Panc1 (cell line): ENCODE results near the gene NCK1. TPM values are rescaled to one million over a fixed set of nuclear protein-coding genes. Genes with fewer than 3 reads are reported as not detected.

Source experiments
- ATAC-seq: fragments of 200-7000 bp; cut with Tn5 transposase; 2 replicates; pipeline ENCODE4 v1.9.1; 2020; ENCODE audit warnings: mild to moderate bottlenecking, moderate library complexity
- BruUV-seq: library from RNA; stranded (reverse); fragments of 400-500 nt; replicated peaks from 2 replicates; lab custom pipeline; 2021; lab: Mats Ljungman, UMichigan
- CTCF ChIA-PET: fragments of 300-600 bp; sonication (Branson Sonifier 250); formaldehyde crosslinking; loops from one replicate; lab custom pipeline; 2022; ENCODE audit warnings: antibody characterized with exemption; lab: Charles Lee
- POLR2A ChIA-PET: fragments of 300-600 bp; sonication (Branson Sonifier 250); formaldehyde crosslinking; loops from one replicate; lab custom pipeline; 2022; ENCODE audit warnings: antibody characterized with exemption; lab: Charles Lee
- DNase-seq: peaks from one replicate; pipeline ENCODE4 v3.0.0-alpha.2; 2010; ENCODE audit warnings: low read depth, low spot score
- H3K27ac ChIP-seq: 2 replicates; pipeline ENCODE4 v1.5.1; 2011; ENCODE audit warnings: mild to moderate bottlenecking, low read length, inconsistent platforms
- H3K27me3 ChIP-seq: fragments of 200-500 bp; sonication (Bioruptor generic); 2 replicates; pipeline ENCODE4 v1.6.0; 2014; ENCODE audit warnings: low read length, inconsistent platforms; ENCODE audit not compliant: control insufficient read depth, insufficient read depth
- H3K36me3 ChIP-seq: fragments of 200-500 bp; sonication (Bioruptor generic); 2 replicates; pipeline ENCODE4 v1.5.1; 2014; ENCODE audit warnings: inconsistent platforms, mild to moderate bottlenecking, low read length, moderate library complexity; ENCODE audit not compliant: control insufficient read depth, insufficient read depth
- H3K4me1 ChIP-seq: 2 replicates; pipeline ENCODE4 v1.5.1; 2011; ENCODE audit warnings: inconsistent platforms, mild to moderate bottlenecking, low read length, moderate library complexity; ENCODE audit not compliant: control insufficient read depth, insufficient read depth
- H3K4me3 ChIP-seq, 2 experiments: 2 replicates each; pipeline ENCODE4 v1.5.1; 2011 to 2012; ENCODE audit warnings: low read depth in 2 of 2, low read length in 2 of 2, mild to moderate bottlenecking in 2 of 2, inconsistent platforms in 1 of 2, moderate library complexity in 1 of 2
- H3K9me3 ChIP-seq: fragments of 200-500 bp; sonication (Bioruptor generic); 2 replicates; pipeline ENCODE4 v1.5.1; 2014; ENCODE audit warnings: low read depth, mild to moderate bottlenecking, inconsistent platforms, low read length, moderate library complexity; ENCODE audit not compliant: control insufficient read depth, insufficient read depth
- CTCF ChIP-seq: fragments of 450-650 bp; IDR thresholded peaks from 2 replicates; pipeline ENCODE4 v1.5.1; 2017; ENCODE audit warnings: mild to moderate bottlenecking
- POLR2AphosphoS5 ChIP-seq: IDR thresholded peaks from 2 replicates; pipeline ENCODE4 v1.6.1; 2012; ENCODE audit warnings: mild to moderate bottlenecking, low read depth, low read length, moderate library complexity
- SIN3A ChIP-seq: IDR thresholded peaks from 2 replicates; pipeline ENCODE4 v1.6.1; 2012; ENCODE audit warnings: low read depth, mild to moderate bottlenecking, low read length, moderate library complexity, borderline replicate concordance; ENCODE audit not compliant: insufficient read depth
- TCF7L2 ChIP-seq: IDR thresholded peaks from 2 replicates; pipeline ENCODE4 v1.6.1; 2011; ENCODE audit warnings: mild to moderate bottlenecking, low read depth, low read length, inconsistent platforms
- in situ Hi-C: cut with HindIII; loops from 2 replicates; pipeline ENCODE4 v1.10.0; 2016; ENCODE audit warnings: low sequenced_read_pairs, low pct_unique_long_range_greater_than_20kb
- intact Hi-C: fragments of 100-400 bp; cut with micrococcal nuclease; formaldehyde crosslinking; loops from one replicate; pipeline ENCODE4 v1.10.0; 2022; ENCODE audit not compliant: unreplicated experiment
- total RNA-seq: library from RNA; stranded (reverse); gene quantifications from one replicate; pipeline ENCODE4 v1.2.1, GENCODE V29; 2021; ENCODE audit not compliant: unreplicated experiment
- TF ChIP-seq, protein P1 (sequence below), 2 experiments: IDR thresholded peaks; 2 replicates each; pipeline ENCODE4 v1.6.1; 2011 to 2012; ENCODE audit warnings: low read depth in 2 of 2, control low read depth in 1 of 2, low read length in 1 of 2, mild to moderate bottlenecking in 1 of 2, moderate library complexity in 1 of 2; ENCODE audit not compliant: insufficient read depth in 1 of 2

Gene NCK1
- total RNA-seq, 1 experiment from 2014 or later, result 43.5 TPM

DNA sequence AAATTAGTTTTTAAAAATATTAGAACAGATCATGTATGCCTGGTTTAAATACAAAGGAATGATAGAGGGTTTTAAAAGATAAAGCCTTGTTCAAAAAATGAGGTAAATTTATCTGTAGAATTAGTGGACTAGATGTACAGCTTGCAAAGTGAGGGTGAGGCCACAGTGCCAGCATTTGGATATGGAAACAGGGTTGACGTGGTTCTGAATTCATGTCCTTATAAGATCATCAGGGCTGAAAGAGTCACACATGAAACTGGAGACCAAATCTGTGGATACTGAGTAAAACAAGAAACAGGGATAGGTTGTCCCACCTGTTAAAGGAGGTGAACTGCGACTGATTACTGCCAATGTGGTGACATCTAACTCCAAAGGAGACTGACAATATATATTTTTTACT is 46.3 kb downstream of the NCK1 start:
- Histone ChIP-seq H3K36me3 (no peaks in the 10 kb centered on the region), H3K27ac (no peak overlapping the region), H3K4me1 (no peaks in the 10 kb centered on the region), H3K27me3 (no peaks in the 10 kb centered on the region), H3K4me3 (no peak overlapping the region), H3K9me3 (peaks cover 9% of the 10 kb centered on the region; the same call in 1 of the 2 replicates)
- intact Hi-C loops (no loop called here), in situ Hi-C loops (no loop called here)
- ChIA-PET CTCF (no interaction called here), POLR2A (no interaction called here)
- ATAC-seq, result no peak
- no peak for TF ChIP-seq TCF7L2
- TF ChIP-seq, protein P1, sequence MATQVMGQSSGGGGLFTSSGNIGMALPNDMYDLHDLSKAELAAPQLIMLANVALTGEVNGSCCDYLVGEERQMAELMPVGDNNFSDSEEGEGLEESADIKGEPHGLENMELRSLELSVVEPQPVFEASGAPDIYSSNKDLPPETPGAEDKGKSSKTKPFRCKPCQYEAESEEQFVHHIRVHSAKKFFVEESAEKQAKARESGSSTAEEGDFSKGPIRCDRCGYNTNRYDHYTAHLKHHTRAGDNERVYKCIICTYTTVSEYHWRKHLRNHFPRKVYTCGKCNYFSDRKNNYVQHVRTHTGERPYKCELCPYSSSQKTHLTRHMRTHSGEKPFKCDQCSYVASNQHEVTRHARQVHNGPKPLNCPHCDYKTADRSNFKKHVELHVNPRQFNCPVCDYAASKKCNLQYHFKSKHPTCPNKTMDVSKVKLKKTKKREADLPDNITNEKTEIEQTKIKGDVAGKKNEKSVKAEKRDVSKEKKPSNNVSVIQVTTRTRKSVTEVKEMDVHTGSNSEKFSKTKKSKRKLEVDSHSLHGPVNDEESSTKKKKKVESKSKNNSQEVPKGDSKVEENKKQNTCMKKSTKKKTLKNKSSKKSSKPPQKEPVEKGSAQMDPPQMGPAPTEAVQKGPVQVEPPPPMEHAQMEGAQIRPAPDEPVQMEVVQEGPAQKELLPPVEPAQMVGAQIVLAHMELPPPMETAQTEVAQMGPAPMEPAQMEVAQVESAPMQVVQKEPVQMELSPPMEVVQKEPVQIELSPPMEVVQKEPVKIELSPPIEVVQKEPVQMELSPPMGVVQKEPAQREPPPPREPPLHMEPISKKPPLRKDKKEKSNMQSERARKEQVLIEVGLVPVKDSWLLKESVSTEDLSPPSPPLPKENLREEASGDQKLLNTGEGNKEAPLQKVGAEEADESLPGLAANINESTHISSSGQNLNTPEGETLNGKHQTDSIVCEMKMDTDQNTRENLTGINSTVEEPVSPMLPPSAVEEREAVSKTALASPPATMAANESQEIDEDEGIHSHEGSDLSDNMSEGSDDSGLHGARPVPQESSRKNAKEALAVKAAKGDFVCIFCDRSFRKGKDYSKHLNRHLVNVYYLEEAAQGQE (IDR thresholded peaks at IDR 0.05; ENCODE audit: insufficient read depth in 1 of 2, low read depth in 2 of 2, low read length in 1 of 2), result no peak
- TF ChIP-seq POLR2AphosphoS5, result no peak
- TF ChIP-seq CTCF, result no peak
- TF ChIP-seq SIN3A, result no peak
- no TSS peak for BruUV-seq
- DNase-seq, result no peak

GRCh38 chr3:136909187-136909586 is 47.2 kb downstream of the NCK1 start:
- no peaks in the 10 kb centered on the region for H3K27me3 ChIP-seq
- intact Hi-C loops, result no loop called here
- CTCF ChIA-PET, result no interaction called here

More at GRCh38 chr3:136909187-136909586, 47.2 kb downstream of the NCK1 start:
- Histone ChIP-seq H3K9me3 (peaks cover 9% of the 10 kb centered on the region; the same call in 1 of the 2 replicates), H3K27ac (no peak overlapping the region), H3K4me1 (no peaks in the 10 kb centered on the region), H3K36me3 (no peaks in the 10 kb centered on the region), H3K4me3 (no peak overlapping the region)
- TSS peak; percentile 16 for BruUV-seq
- TF ChIP-seq POLR2AphosphoS5, result no peak
- TF ChIP-seq TCF7L2, result no peak
- TF ChIP-seq, protein P1 (IDR thresholded peaks at IDR 0.05; ENCODE audit: insufficient read depth in 1 of 2, low read depth in 2 of 2, low read length in 1 of 2), result no peak
- TF ChIP-seq CTCF, result no peak
- no peak for TF ChIP-seq SIN3A
- in situ Hi-C loops, result no loop called here
- ATAC-seq (no peak), DNase-seq (no peak)
- POLR2A ChIA-PET, result no interaction called here
